Osteoblast (primary cell): ENCODE results near the gene GAS7. TPM values are rescaled to one million over a fixed set of nuclear protein-coding genes. Genes with fewer than 3 reads are reported as not detected.

Experiments used
- DNase-seq: peaks from one replicate; pipeline ENCODE4 v3.0.0; 2011; ENCODE audit warnings: low spot score, mixed read lengths; ENCODE audit not compliant: insufficient read length; ENCODE audit errors: missing footprints
- H2AFZ ChIP-seq: 2 replicates; pipeline ENCODE4 v1.6.0; 2011; ENCODE audit warnings: mild to moderate bottlenecking, low read length
- H3K27ac ChIP-seq: 2 replicates; pipeline ENCODE4 v1.5.1; 2011; ENCODE audit warnings: mild to moderate bottlenecking, low read depth, low read length, moderate library complexity
- H3K27me3 ChIP-seq: 2 replicates; pipeline ENCODE4 v1.6.0; 2012; ENCODE audit warnings: mild to moderate bottlenecking, control low read depth, inconsistent platforms, low read length, moderate library complexity; ENCODE audit not compliant: insufficient read depth
- H3K36me3 ChIP-seq: 2 replicates; pipeline ENCODE4 v1.5.1; 2011; ENCODE audit warnings: mild to moderate bottlenecking, low read length, control low read depth, moderate library complexity; ENCODE audit not compliant: insufficient read depth
- H3K4me1 ChIP-seq: 2 replicates; pipeline ENCODE4 v1.5.1; 2011; ENCODE audit warnings: mild to moderate bottlenecking, low read length, control low read depth, moderate library complexity; ENCODE audit not compliant: insufficient read depth
- H3K4me2 ChIP-seq: 2 replicates; pipeline ENCODE4 v1.6.0; 2011; ENCODE audit warnings: mild to moderate bottlenecking, low read length; ENCODE audit not compliant: insufficient read depth
- H3K4me3 ChIP-seq: fragments of 200-600 bp; sonication (generic); 3 replicates; pipeline ENCODE4 v1.5.1; 2012; ENCODE audit warnings: mild to moderate bottlenecking, low read length, inconsistent platforms; ENCODE audit not compliant: insufficient read depth
- H3K79me2 ChIP-seq: 2 replicates; pipeline ENCODE4 v1.6.0; 2012; ENCODE audit warnings: mild to moderate bottlenecking, low read length, control low read depth, inconsistent platforms; ENCODE audit not compliant: insufficient read depth
- H3K9me3 ChIP-seq: 2 replicates; pipeline ENCODE4 v1.5.1; 2011; ENCODE audit warnings: low read depth, low read length, control low read depth
- H4K20me1 ChIP-seq: 2 replicates; pipeline ENCODE4 v1.6.0; 2012; ENCODE audit warnings: mild to moderate bottlenecking, low read length, control low read depth; ENCODE audit not compliant: insufficient read depth
- total RNA-seq: library from RNA; depleted of rRNA; stranded (reverse); fragments of >200 nt; gene quantifications from 2 replicates; pipeline ENCODE4 v1.2.3, GENCODE V29; 2012
- TF ChIP-seq, protein P1 (sequence below): IDR thresholded peaks from 2 replicates; pipeline ENCODE4 v1.5.1; 2011; ENCODE audit warnings: mild to moderate bottlenecking, low read depth, low read length, moderate library complexity; ENCODE audit errors: extremely low read depth

Gene GAS7
- total RNA-seq, 1 donor, result 3.6 TPM

DNA sequence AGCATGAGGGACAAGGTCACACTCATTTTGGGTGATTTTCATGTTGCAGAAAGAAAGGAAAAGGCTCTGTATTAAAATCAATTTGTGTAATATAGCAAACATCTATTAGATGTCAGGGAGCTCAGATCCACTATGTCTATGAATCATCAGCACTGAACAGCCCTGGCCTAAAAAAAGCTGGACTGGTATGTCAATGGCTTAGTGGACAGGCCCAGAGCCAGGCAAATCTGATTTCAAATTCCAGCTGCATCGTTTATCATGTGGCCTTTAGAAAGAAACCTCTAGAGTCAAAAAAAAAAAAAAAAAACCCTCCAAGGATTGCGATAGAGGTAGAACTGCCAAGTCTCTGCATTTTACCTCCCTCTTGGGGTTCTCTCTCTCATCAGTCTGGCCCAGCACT lies 5.4 kb downstream of the GAS7 start:
- H3K36me3 ChIP-seq, result no peaks in the 10 kb centered on the region
- H4K20me1 ChIP-seq, result no peaks in the 10 kb centered on the region
- H3K27ac ChIP-seq, result no peak overlapping the region
- no peaks in the 10 kb centered on the region for H3K9me3 ChIP-seq
- DNase-seq, result no peak
- no peaks in the 10 kb centered on the region for H3K79me2 ChIP-seq
- no peak overlapping the region for H2AFZ ChIP-seq
- H3K27me3 ChIP-seq, result peaks cover 7% of the 10 kb centered on the region
- no peak overlapping the region for H3K4me2 ChIP-seq
- no peaks in the 10 kb centered on the region for H3K4me1 ChIP-seq
- no peak overlapping the region for H3K4me3 ChIP-seq
- TF ChIP-seq, protein P1, sequence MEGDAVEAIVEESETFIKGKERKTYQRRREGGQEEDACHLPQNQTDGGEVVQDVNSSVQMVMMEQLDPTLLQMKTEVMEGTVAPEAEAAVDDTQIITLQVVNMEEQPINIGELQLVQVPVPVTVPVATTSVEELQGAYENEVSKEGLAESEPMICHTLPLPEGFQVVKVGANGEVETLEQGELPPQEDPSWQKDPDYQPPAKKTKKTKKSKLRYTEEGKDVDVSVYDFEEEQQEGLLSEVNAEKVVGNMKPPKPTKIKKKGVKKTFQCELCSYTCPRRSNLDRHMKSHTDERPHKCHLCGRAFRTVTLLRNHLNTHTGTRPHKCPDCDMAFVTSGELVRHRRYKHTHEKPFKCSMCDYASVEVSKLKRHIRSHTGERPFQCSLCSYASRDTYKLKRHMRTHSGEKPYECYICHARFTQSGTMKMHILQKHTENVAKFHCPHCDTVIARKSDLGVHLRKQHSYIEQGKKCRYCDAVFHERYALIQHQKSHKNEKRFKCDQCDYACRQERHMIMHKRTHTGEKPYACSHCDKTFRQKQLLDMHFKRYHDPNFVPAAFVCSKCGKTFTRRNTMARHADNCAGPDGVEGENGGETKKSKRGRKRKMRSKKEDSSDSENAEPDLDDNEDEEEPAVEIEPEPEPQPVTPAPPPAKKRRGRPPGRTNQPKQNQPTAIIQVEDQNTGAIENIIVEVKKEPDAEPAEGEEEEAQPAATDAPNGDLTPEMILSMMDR, result no peak

DNA sequence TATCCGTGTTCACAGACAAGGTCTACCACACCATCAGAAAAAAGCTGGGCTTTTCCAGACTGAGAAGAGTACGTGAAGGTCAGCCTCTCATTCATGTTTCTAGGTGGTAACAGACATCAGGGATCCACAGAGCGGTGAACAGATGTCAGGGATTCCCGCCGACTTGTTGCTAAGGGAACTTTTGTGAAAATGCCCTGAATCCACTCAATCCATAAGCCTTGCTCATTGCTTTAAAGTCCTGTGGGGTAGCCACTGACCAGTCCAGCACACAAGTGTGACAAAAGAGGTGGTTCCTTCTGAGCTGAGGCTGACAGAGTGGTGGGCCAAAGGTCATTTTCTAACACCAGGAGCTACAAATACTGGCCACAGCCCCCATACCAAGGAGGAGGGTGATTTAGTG lies 5.9 kb downstream of the GAS7 start:
- H3K4me1 ChIP-seq, result no peaks in the 10 kb centered on the region
- no peaks in the 10 kb centered on the region for H3K9me3 ChIP-seq
- H3K36me3 ChIP-seq, result no peaks in the 10 kb centered on the region
- H3K27ac ChIP-seq, result no peak overlapping the region
- TF ChIP-seq, protein P1, result no peak
- no peak overlapping the region for H2AFZ ChIP-seq
- no peak for DNase-seq
- peaks cover 2% of the 10 kb centered on the region for H3K27me3 ChIP-seq
- no peaks in the 10 kb centered on the region for H4K20me1 ChIP-seq
- H3K4me3 ChIP-seq, result no peak overlapping the region
- H3K4me2 ChIP-seq, result no peak overlapping the region
- no peaks in the 10 kb centered on the region for H3K79me2 ChIP-seq

DNA sequence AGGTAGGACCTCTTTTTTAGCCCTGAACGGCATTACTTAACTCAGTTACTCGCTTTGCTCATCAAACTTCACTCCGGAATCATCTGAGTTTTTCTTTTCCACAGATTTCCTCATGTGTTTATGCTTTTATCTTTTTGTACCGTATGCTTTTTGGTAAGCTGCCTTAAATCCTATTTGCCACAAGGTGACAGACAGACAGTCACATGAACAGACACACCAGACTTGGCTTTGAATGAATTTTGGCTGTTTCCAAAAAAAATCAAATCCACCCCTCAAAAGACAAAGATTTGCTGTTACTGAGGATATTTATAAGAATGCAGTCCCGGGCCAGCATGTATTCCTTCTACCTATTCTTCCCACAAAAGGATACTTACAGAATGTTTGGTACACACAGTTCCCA lies 10.9 kb downstream of the GAS7 start:
- TF ChIP-seq, protein P1, result no peak
- no peaks in the 10 kb centered on the region for H3K27me3 ChIP-seq
- no peak for DNase-seq
- H3K79me2 ChIP-seq, result no peaks in the 10 kb centered on the region
- H3K27ac ChIP-seq, result no peak overlapping the region
- H3K9me3 ChIP-seq, result no peaks in the 10 kb centered on the region
- H4K20me1 ChIP-seq, result no peaks in the 10 kb centered on the region
- no peak overlapping the region for H3K4me2 ChIP-seq
- H2AFZ ChIP-seq, result no peak overlapping the region
- no peaks in the 10 kb centered on the region for H3K36me3 ChIP-seq
- no peak overlapping the region for H3K4me3 ChIP-seq
- H3K4me1 ChIP-seq, result no peaks in the 10 kb centered on the region

DNA sequence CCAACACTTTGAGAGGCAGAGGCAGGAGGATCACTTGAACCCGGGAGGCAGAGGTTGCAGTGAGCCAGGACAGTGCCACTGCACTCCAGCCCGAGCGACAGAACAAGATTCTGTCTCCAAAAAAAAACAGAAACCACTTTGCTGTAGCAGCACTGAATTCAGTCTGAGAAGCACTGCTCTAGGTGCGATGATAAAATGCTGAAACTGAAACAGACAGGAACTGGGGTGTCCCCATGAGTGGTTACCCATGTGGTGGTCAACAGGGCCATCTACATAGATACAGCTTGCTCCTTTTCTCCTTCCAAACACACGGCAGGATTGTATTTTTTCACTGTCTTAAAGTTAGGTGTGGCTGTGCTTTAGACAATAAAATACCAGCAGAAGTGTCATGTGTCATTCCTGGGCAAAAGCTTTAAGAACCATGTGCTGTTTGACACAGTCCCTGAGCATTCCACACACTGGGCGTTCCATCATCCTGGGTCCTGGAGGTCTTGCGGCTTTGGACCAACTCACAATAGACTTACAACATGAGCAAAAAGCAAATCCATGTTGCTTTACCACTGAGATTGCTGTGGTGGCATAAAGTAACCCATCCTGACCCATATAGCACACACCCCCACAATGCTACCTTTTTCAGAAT lies 11.5 kb downstream of the GAS7 start:
- Histone ChIP-seq H3K4me3 (no peak overlapping the region), H4K20me1 (no peaks in the 10 kb centered on the region), H3K9me3 (no peaks in the 10 kb centered on the region), H3K4me2 (no peak overlapping the region), H2AFZ (no peak overlapping the region), H3K27me3 (no peaks in the 10 kb centered on the region), H3K79me2 (no peaks in the 10 kb centered on the region), H3K36me3 (no peaks in the 10 kb centered on the region), H3K27ac (no peak overlapping the region), H3K4me1 (no peaks in the 10 kb centered on the region)
- TF ChIP-seq, protein P1, result no peak
- DNase-seq, result no peak
